H54 (cell line): Measurements from ENCODE around the gene P4HTM.
"Not testable (repeated sequence)": the region's sequence is repeated elsewhere in the genome, so short reads cannot be mapped to it uniquely, and the experiment has no call there.

Source experiments
- DNase-seq: peaks from one replicate; pipeline ENCODE4 v3.0.0; 2011; ENCODE audit warnings: low spot score, mixed read lengths; ENCODE audit not compliant: insufficient read length
- FAIRE-seq: peaks from 3 replicates; lab custom pipeline; 2011; peaks lifted over from hg19 to GRCh38; lab: Jason Lieb, UNC
- POLR2A ChIP-seq: IDR thresholded peaks from 2 replicates; pipeline ENCODE4 v1.6.1; 2011; ENCODE audit warnings: low read depth, mild to moderate bottlenecking, low read length

P4HTM gene

GRCh38 chr3:48996640-48997039, 6.6 kb downstream of the P4HTM start:
- no peak for FAIRE-seq
- DNase-seq, result no peak
- TF ChIP-seq POLR2A, result no peak

- DNase-seq (no peak), FAIRE-seq (no peak)
- no peak for TF ChIP-seq POLR2A
These were observed 7.1 kb downstream of the P4HTM start for GRCh38 chr3:48997102-48997635.

GRCh38 chr3:48997714-48998637, 7.9 kb downstream of the P4HTM start:
- no peak for DNase-seq
- no peak for TF ChIP-seq POLR2A
- no peak for FAIRE-seq

GRCh38 chr3:48999085-48999858, 9.2 kb downstream of the P4HTM start:
- TF ChIP-seq POLR2A, result no peak
- FAIRE-seq, result no peak
- DNase-seq, result no peak

- FAIRE-seq (no peak), DNase-seq (no peak)
These were observed 11.1 kb downstream of the P4HTM start for GRCh38 chr3:49001155-49001554.

GRCh38 chr3:49004352-49005302, 14.6 kb downstream of the P4HTM start:
- no peak for DNase-seq
- no peak for FAIRE-seq
- TF ChIP-seq POLR2A, result no peak

More at GRCh38 chr3:49001155-49001554, 11.1 kb downstream of the P4HTM start:
- no peak for TF ChIP-seq POLR2A

- TF ChIP-seq POLR2A, result no peak
- DNase-seq (no peak), FAIRE-seq (no peak)
These were observed 15.3 kb downstream of the P4HTM start for GRCh38 chr3:49005303-49005680.

GRCh38 chr3:49005998-49006397, 16.0 kb downstream of the P4HTM start:
- DNase-seq (no peak), FAIRE-seq (no peak)
- no peak for TF ChIP-seq POLR2A

- FAIRE-seq (no peak), DNase-seq (no peak)
- no peak for TF ChIP-seq POLR2A
These were observed 16.5 kb downstream of the P4HTM start for GRCh38 chr3:49006408-49007067.

- peak; percentile 95 for DNase-seq
- no peak for FAIRE-seq
- TF ChIP-seq POLR2A, result peak; percentile 72
These were observed 17.2 kb downstream of the P4HTM start, which contains the start of gene WDR6 for GRCh38 chr3:49007068-49007770. TSS of gene WDR6 (plus strand) at chr3:49007391. CDS start at chr3:49007432, 41 bp downstream.

- TF ChIP-seq POLR2A, result no peak
- FAIRE-seq (no peak), DNase-seq (peak; percentile 76)
These were observed 17.9 kb downstream of the P4HTM start for GRCh38 chr3:49007771-49008528.

- FAIRE-seq, DNase-seq: not testable (repeated sequence)
These were observed 18.6 kb downstream of the P4HTM start for GRCh38 chr3:49008627-49009026.
